Dendritic cell treated with granulocyte-macrophage colony-stimulating factor and Interleukin-4, amounts not matched to agents 40 ng/mL and 50 ng/mL, for 4 days (primary cell): ENCODE results near the gene TNNT2.

Experiments
- H3K27ac Mint-ChIP-seq: one replicate; pipeline ENCODE4 v1.8.0; 2022; ENCODE audit warnings: mild to moderate bottlenecking, mixed read lengths
- H3K27me3 Mint-ChIP-seq: one replicate; pipeline ENCODE4 v1.8.0; 2022; ENCODE audit warnings: mild to moderate bottlenecking, mixed read lengths
- H3K36me3 Mint-ChIP-seq: one replicate; pipeline ENCODE4 v1.8.0; 2022; ENCODE audit warnings: low read depth, mixed read lengths
- H3K4me1 Mint-ChIP-seq: one replicate; pipeline ENCODE4 v1.8.0; 2022; ENCODE audit warnings: low read depth, mixed read lengths
- H3K4me3 Mint-ChIP-seq: one replicate; pipeline ENCODE4 v1.8.0; 2022; ENCODE audit warnings: mild to moderate bottlenecking, moderate library complexity, mixed read lengths
- H3K9me3 Mint-ChIP-seq: one replicate; pipeline ENCODE4 v1.8.0; 2022; ENCODE audit warnings: mixed read lengths
- intact Hi-C: fragments of 100-400 bp; cut with micrococcal nuclease; formaldehyde crosslinking; loops from one replicate; pipeline ENCODE4 v1.15.0; 2022

The TNNT2 gene

DNA sequence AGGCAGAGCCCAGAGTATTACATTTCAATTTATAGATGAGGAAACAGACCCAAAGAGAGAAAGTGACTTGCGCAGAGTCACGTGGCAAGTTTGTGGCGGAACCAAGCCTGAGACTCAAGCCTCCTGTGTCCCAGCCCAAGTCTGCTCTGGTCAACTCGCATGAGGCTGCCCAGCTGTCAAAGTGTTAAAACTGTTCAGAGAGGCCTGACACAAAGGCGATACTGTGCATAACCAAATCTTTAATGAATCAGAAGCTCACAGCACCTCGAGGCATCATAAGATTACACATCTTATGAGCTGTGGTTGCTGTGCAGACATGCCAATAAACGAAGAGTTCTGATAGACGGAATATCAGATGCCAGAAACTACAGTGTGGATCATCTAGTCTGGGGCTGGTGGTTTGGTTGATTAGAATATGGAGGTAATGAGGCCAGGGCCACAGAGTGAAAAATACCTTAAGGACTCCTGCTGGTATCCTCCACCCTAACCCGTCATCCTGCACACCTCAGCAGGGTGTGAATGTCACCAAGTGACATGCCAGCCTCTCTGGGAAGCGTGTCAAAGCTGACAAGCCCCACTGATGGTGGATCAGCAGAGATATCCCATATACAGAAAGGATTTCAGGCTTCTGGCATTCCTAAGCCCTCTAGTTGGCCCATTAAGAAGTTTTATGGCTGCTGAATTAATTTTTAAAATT, 42.2 kb downstream of the TNNT2 start:
- H3K9me3 Mint-ChIP-seq, result no peaks in the 10 kb centered on the region
- peaks cover 5% of the 10 kb centered on the region for H3K27me3 Mint-ChIP-seq
- no peaks in the 10 kb centered on the region for H3K36me3 Mint-ChIP-seq
- H3K4me1 Mint-ChIP-seq, result no peaks in the 10 kb centered on the region
- intact Hi-C loops, result no loop called here
- H3K27ac Mint-ChIP-seq, result no peak overlapping the region
- H3K4me3 Mint-ChIP-seq, result no peak overlapping the region

DNA sequence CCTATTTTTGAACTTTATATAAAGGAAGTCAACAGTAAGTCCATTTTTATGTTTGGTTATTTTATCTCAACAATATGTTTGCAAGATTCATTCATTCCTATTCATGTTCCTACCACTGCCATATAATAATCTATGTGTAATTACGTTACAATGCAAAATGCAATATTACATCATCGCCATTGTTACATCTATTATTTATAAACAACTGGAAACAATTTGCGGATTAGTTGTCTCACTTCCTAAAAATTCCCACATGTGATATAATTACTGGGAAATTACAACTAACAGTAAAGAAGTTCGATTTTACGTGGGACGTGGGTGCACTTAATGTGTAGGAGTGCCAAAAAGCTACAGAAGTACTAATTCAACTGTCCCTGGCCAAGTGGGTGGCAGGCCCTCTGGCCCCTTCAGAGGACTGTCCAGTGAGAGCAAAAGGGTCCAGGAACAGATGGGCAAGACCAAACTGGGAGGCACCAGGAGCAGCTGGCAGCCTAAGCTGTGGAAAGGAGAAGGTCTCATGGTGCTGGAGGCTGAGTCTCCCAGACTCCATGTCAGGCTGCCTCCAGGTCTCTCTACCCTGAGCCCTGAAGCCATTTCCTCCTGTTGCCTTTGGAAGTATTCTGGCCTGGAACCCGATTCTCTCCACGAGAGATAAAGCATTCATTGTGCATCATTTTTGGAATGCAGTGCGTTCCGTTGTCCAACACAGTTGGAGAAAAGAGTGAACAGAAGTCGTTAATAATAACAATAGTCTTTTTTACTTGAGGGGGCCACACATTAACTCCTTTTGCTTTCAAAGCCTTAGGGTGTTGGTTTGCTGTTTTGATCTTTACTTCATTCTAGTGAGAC, 42.9 kb downstream of the TNNT2 start:
- Mint-ChIP-seq H3K4me1 (no peaks in the 10 kb centered on the region), H3K27me3 (peaks cover under 1% of the 10 kb centered on the region), H3K9me3 (no peaks in the 10 kb centered on the region), H3K36me3 (no peaks in the 10 kb centered on the region), H3K4me3 (no peak overlapping the region), H3K27ac (no peak overlapping the region)
- intact Hi-C loops, result no loop called here

DNA sequence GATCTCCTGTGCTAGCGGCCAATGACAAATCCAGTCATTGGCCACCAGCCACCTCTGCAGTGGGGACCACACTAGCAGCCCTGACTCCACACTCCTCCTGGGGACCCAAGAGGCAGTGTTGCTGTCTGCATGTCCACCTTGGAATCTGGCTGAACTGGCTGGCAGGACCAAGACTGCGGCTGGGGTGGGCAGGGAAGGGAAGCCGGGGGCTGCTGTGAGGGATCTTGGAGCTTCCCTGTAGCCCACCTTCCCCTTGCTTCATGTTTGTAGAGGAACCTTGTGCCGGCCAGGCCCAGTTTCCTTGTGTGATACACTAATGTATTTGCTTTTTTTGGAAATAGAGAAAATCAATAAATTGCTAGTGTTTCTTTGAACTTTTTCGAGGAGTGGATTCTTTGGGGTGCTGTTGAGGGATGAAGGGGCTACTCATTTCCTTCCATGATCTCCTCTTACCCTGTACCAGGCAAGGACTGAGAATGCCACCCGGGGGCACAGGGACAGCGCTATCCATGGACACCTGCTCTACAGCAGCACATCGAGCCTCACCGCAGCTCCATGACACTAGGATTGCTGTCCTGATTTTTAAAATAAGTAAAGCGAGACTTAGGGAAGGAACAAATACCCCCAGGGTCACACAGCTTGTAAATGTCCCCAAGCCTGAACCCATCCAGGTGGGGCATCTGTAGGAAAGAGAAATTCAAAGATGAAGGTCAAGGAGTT, 44.7 kb downstream of the TNNT2 start:
- Mint-ChIP-seq H3K36me3 (no peaks in the 10 kb centered on the region), H3K9me3 (no peaks in the 10 kb centered on the region), H3K27me3 (no peaks in the 10 kb centered on the region), H3K4me3 (no peak overlapping the region), H3K27ac (no peak overlapping the region), H3K4me1 (no peaks in the 10 kb centered on the region)
- intact Hi-C loops, result no loop called here

DNA sequence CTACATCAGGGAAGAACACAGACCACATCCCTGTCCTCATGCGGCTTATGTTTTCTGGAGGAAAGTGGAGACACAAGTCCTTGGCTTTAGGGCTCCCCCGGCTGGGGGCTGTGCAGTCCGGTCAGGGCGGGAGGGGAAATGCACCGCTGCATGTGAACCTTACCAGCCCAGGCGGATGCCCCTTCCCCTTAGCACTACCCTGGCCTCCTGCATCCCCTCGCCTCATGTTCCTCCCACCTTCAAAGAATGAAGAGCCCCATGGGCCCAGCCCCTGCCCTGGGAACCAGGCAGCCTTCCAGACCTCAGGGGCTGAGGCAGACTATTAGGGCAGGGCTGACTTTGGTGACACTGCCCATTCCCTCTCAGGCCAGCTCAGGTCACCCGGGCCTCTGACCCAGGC, 45.5 kb downstream of the TNNT2 start:
- peaks cover under 1% of the 10 kb centered on the region for H3K27me3 Mint-ChIP-seq
- no peak overlapping the region for H3K27ac Mint-ChIP-seq
- H3K9me3 Mint-ChIP-seq, result no peaks in the 10 kb centered on the region
- no peaks in the 10 kb centered on the region for H3K36me3 Mint-ChIP-seq
- no peaks in the 10 kb centered on the region for H3K4me1 Mint-ChIP-seq
- intact Hi-C loops, result no loop called here
- no peak overlapping the region for H3K4me3 Mint-ChIP-seq

DNA sequence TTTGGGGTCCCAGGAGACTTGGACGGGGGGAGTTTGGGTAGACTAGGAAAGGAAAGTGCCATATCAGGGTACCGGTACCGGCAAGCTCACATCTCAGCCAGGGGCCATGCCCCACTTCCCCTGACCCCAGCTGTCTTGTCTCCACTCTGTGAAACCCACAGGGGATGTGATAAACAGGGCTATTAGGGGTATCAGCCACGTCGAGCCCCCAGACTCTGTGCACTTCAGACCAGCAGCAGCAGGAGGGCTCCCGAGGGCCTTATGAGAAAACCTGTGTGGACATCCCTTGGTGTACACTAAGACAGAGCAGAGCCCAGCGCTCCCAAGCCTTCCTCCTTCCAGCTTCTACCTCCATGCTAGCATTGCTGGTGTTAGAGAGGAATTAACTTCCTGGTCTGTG, 46.3 kb downstream of the TNNT2 start:
- Mint-ChIP-seq H3K4me1 (no peaks in the 10 kb centered on the region), H3K9me3 (no peaks in the 10 kb centered on the region), H3K27ac (no peak overlapping the region), H3K36me3 (no peaks in the 10 kb centered on the region), H3K4me3 (no peak overlapping the region), H3K27me3 (peaks cover 2% of the 10 kb centered on the region)
- intact Hi-C loops, result no loop called here

DNA sequence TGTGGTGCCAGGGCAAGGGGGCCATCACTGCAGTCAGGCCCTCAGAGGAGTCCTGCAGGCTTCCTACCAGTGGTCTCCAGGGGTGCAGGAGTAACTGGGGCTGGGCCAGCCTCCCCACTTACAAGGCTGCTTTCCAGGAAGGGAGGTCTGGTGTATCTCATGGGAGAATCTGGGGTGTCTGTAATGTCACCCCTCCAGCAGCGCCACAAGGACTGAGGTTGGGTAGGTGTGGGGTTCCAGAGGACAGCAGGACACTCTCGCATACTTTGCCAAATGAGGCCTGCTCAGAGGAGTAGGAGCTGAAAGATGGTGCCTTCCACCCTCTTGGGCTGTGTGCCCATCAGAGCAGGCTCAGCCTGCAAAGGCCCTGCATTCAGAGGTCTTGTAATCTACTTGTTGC, 46.9 kb downstream of the TNNT2 start:
- no peaks in the 10 kb centered on the region for H3K9me3 Mint-ChIP-seq
- H3K27me3 Mint-ChIP-seq, result peaks cover 5% of the 10 kb centered on the region
- H3K4me1 Mint-ChIP-seq, result no peaks in the 10 kb centered on the region
- H3K27ac Mint-ChIP-seq, result no peak overlapping the region
- no peak overlapping the region for H3K4me3 Mint-ChIP-seq
- H3K36me3 Mint-ChIP-seq, result no peaks in the 10 kb centered on the region
- intact Hi-C loops, result no loop called here

DNA sequence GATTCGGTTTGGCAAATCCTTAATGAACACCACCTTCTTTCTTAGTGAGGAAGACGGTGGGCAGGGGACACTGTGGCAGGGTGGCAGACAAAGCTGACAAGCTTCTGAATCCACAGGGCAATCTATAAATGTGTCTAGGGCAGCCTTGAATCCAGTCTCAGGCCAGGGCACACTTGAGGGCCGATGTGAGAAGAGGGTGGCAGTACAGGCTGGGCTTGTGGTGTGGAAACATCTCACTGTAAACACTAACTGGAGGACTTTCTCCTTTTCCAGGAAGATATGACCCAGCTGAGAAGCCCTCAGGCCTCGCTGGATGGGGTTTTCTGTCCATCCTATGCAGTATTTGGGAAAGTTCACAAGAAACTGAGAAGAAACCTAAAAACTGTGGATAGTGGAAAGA, 47.7 kb downstream of the TNNT2 start:
- H3K4me3 Mint-ChIP-seq, result no peak overlapping the region
- no peaks in the 10 kb centered on the region for H3K9me3 Mint-ChIP-seq
- no peaks in the 10 kb centered on the region for H3K4me1 Mint-ChIP-seq
- H3K36me3 Mint-ChIP-seq, result no peaks in the 10 kb centered on the region
- H3K27ac Mint-ChIP-seq, result no peak overlapping the region
- peaks cover 5% of the 10 kb centered on the region for H3K27me3 Mint-ChIP-seq
- intact Hi-C loops, result no loop called here

DNA sequence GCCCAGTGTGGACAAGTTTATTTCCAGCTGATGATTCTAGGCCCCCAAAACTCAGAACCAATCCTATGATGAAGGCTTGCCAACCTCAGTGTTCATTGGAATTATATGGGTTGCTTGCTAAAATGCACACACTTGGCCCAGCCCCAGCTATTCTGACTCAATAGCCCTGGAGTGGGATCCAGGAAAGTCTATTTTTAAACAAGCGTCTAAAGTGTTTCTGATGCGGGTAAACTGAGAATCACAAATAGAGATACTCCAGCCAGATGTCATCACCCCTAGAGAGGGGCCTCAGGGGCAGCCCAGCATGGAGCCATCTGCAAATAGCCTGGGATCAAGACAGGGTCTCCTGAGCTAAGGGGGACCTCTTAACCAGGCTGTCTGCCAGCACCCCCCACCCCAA, 48.2 kb downstream of the TNNT2 start:
- Mint-ChIP-seq H3K27ac (no peak overlapping the region), H3K27me3 (peaks cover 5% of the 10 kb centered on the region), H3K4me3 (no peak overlapping the region), H3K4me1 (no peaks in the 10 kb centered on the region), H3K9me3 (no peaks in the 10 kb centered on the region), H3K36me3 (no peaks in the 10 kb centered on the region)
- intact Hi-C loops, result no loop called here

DNA sequence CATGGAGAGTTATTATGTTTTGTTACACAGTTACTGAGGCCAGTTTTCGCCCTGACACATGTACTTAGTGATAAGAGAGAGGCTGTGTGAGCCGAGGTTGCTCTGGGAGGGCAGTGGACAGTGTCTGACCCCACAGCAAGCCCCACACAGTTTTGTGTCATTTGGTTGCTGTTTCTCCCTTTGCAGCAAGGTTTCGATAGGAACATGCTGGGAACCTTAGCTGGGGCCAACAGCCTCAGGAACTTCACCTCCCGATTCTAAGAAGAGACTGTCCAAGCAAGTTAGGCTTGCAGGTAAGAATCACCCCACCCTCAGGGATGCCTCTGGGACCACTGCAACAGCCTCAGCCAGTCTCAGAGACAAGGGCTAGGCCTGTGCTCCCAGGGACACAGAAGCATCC, 48.9 kb downstream of the TNNT2 start:
- no peak overlapping the region for H3K4me3 Mint-ChIP-seq
- H3K36me3 Mint-ChIP-seq, result no peaks in the 10 kb centered on the region
- H3K9me3 Mint-ChIP-seq, result no peaks in the 10 kb centered on the region
- H3K27ac Mint-ChIP-seq, result no peak overlapping the region
- intact Hi-C loops, result no loop called here
- peaks cover 5% of the 10 kb centered on the region for H3K27me3 Mint-ChIP-seq
- H3K4me1 Mint-ChIP-seq, result no peaks in the 10 kb centered on the region

DNA sequence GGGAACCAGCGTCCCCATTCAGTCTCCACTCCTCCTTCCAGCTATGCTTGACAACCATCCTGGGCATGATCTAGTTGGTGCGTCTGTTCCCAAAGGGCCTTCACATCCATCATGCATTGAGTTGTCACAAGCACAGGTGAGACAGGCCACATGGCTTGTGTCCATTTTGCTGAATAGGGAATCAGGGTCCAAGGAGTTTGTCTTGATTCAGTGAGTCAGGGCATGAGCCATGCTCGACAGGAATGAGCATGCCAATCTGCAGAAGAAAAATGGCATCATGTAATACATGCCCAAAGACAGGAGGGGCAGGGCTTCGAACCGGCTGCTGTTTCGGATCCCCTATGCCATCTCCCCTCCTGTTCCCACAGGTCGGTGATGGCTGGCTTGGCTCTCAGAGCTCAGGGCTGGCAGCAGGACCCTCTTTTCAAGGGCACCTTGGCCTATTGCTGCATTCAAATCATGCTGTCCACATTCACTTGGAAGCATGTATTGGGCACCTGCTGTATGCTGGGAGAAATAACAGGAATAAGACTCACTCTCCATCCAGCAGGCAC, 49.7 kb downstream of the TNNT2 start:
- no peaks in the 10 kb centered on the region for H3K4me1 Mint-ChIP-seq
- H3K36me3 Mint-ChIP-seq, result no peaks in the 10 kb centered on the region
- intact Hi-C loops, result no loop called here
- H3K27ac Mint-ChIP-seq, result no peak overlapping the region
- H3K9me3 Mint-ChIP-seq, result no peaks in the 10 kb centered on the region
- H3K4me3 Mint-ChIP-seq, result no peak overlapping the region
- H3K27me3 Mint-ChIP-seq, result peaks cover 5% of the 10 kb centered on the region

DNA sequence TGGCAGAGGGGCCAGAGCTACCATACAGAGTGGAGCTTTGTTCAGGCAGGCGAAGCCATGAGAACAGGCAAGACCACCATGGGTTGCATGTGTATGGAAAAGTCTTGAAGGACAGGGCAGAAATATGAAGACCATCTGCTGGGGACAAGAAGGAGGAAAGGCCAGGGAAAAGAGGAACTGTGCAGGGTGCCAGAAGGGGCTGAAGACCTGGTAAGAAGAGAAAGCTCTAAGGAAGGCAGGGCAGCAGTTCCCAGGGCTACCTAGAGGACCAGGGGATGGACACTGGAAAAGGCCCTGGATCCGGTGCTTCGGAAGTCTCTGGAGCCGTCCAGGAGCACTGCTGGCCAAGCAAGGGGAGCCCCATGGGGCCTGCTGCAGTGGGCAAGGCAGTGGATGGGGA, 50.8 kb downstream of the TNNT2 start:
- H3K27me3 Mint-ChIP-seq, result peaks cover 5% of the 10 kb centered on the region
- no peaks in the 10 kb centered on the region for H3K36me3 Mint-ChIP-seq
- no peak overlapping the region for H3K27ac Mint-ChIP-seq
- no peaks in the 10 kb centered on the region for H3K4me1 Mint-ChIP-seq
- no peak overlapping the region for H3K4me3 Mint-ChIP-seq
- intact Hi-C loops, result no loop called here
- no peaks in the 10 kb centered on the region for H3K9me3 Mint-ChIP-seq

DNA sequence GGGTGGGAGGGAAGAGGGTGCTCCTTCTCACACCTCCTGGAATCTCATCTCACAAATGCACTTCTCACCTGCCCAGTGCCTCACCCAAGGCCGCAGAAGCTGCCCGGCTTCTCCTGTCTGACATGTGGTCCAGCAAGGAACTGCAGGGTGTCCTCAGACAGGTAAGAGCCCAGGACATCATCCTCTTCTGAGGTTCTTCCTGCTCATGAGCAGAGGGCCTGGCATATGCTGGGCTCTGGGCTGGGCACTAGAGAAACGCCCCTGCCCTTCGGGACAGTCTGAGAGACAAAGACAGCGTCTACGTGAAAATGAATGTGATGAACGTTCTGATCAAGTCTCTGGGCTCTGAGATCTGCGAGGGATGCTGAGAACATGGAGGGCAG, 51.8 kb downstream of the TNNT2 start:
- Mint-ChIP-seq H3K36me3 (no peaks in the 10 kb centered on the region), H3K9me3 (no peaks in the 10 kb centered on the region), H3K27ac (no peak overlapping the region), H3K27me3 (peaks cover 5% of the 10 kb centered on the region), H3K4me3 (no peak overlapping the region), H3K4me1 (no peaks in the 10 kb centered on the region)
- intact Hi-C loops, result no loop called here

DNA sequence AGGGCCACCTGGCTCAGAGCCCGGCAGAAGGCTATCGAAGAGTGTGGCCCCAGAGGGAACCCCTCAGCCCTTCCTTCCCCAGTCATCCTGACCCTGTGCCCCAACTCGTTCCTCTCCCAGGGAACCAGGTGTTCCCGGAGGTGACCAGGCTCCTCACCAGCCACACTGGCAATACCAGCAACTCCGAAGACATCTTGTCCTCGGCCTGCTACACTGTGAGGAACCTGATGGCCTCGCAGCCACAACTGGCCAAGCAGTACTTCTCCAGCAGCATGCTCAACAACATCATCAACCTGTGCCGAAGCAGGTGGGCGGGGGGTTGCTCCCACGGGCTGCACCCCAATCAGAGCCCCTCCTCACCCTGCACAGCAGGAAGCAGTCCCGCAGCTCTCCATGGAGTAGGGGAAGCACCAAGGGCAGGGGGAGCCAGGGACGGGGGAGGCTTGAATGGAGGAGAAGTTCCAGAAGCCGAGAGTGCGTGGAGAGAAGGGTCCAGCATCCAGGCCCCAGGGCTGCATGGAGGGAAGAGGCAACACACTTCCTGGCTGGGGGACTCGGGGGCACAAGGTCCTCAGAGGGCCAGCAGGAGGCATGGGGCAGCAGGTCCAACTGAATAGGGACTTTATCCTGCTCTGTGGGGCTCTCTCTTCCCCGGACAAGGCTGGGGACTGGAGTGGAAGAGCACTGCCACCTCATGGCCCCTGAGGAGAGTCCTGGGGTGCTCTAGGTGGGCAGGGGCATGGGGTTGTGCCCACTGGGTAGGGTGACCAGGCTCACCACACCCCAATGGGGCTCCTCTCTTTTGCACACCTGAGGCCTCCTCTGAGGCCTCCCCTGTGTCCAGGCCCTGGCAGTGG, 52.4 kb downstream of the TNNT2 start:
- Mint-ChIP-seq H3K27me3 (peaks cover 5% of the 10 kb centered on the region), H3K4me1 (no peaks in the 10 kb centered on the region), H3K4me3 (no peak overlapping the region), H3K36me3 (no peaks in the 10 kb centered on the region), H3K9me3 (no peaks in the 10 kb centered on the region), H3K27ac (no peak overlapping the region)
- intact Hi-C loops, result no loop called here
